HG03378 (cell line): ENCODE results near the gene RAD51B.

ENCODE experiments used
- ATAC-seq: cut with Tn5 transposase; IDR thresholded peaks from one replicate; pipeline ENCODE4 v1.9.1; 2021; ENCODE audit warnings: mild to moderate bottlenecking, moderate library complexity; ENCODE audit not compliant: unreplicated experiment

The RAD51B gene

GRCh38 chr14:68527329-68527851 is 707.8 kb downstream of the RAD51B start:
- ATAC-seq = no peak

DNA sequence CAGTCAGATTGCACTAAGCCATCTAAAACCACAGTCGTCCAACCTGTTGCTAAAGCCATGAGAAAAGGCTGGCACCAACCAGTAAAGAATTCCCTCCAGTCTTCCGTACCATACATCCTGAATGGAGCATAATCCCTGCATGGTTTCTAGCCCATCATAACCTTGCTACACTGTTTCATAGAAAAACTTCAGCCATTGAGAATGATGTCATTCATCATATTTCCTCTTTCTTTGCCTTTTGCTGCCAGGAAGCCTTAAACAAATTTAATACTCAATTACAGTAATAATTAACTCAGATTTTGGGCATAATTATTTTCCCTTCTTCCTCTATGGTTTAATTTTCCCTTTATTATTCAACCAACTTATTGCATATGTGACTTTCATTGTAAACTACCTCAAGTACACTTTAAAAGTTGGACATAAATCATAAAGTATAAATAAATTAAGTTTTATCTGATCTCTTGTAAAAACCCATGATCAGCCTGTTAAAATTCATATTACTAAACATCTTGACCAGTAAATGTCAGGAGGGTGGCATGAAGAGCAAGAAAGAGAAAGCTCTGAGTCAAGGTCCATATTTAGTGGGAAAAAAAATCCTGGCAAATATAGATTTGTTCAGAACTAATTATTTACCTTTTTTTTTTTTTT is 708.6 kb downstream of the RAD51B start:
- ATAC-seq = no peak

- ATAC-seq = no peak
These were observed 710.9 kb downstream of the RAD51B start for GRCh38 chr14:68530443-68530842.

GRCh38 chr14:68532496-68532895 is 712.9 kb downstream of the RAD51B start:
- ATAC-seq = no peak

DNA sequence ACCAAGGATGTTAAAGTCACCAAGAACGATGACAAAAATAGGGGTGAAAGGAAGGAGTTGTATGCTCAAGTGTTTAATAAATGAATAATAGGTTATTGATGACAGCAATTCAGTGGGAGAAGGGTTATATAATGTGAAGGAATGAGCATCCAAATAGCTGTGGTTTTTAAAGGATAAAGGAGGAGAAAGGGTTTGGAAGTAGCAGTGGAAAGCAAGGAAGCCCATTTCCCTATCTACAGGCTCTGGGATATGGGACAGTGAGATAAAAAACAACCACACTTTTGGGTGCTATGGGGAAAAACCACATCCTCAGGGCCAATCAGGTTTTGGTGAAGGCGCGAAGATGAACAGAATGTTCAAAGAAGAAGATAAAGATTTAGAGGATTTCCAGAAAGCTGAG is 714.7 kb downstream of the RAD51B start:
- ATAC-seq = no peak

- no peak for ATAC-seq
These were observed 715.9 kb downstream of the RAD51B start for GRCh38 chr14:68535404-68536017.

GRCh38 chr14:68536018-68536410 is 716.4 kb downstream of the RAD51B start:
- ATAC-seq = no peak

DNA sequence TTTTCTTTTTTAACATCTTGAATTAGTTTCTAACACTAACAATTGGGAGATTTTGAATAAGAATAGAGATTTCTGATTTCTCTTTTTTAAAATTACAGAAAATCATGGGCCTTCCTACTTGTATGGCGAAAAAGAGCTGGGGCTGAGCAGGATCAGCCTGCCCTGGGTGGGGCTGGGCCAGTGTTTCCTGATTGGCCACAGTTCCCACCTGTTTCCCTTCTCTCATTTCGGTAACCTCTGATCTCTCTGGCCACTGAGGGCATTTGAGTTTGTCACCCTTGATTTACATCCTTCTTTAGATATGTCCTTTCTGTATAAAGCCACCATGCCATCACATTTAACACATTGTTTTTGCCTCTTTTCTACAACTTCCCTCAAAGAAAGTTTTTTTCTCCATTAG is 719.1 kb downstream of the RAD51B start:
- no peak for ATAC-seq

DNA sequence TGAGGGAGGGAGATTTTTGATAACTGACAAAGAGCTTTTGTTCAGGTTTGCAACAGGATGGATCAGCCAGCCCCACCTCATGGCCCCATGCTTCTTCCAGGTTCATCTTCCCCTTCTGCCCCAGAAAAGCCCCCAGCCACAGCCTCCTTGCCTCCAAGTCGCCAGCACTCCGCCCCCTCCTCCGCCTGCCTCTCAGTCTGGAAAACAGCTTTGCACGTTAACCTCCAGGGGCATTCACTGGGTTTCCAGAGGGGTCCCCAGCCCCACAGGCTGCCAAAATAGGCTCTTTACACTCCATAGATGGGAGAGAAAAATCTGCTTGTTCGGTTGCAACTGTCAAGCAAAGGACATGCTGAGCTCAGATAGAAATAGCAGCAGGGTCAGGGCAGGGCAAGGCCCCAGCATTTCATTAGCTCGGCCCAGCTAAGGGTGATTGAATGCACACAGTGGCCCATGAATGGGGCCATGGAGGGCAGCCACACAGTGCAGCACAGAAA is 719.7 kb downstream of the RAD51B start:
- no peak for ATAC-seq

DNA sequence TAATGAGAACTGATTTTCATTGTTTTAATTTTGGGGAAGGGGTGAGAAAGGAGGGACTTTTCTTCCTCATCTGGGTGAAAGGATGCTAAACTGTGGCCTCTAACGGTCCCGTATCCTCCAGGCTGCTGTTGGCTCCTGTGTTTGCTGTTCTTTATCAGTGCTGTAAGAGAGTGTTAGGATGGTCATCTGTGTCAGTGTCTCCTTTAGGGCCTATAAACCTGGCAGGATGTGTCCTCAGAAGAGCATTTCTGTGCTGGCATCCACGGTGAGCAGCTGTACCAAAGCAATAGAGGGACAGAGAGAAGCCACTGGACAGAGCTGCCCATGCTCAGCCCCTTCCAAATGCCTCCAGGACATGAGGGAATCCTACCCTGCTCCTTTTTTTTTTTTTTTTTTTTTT is 720.2 kb downstream of the RAD51B start:
- no peak for ATAC-seq

GRCh38 chr14:68541178-68541896 is 721.8 kb downstream of the RAD51B start:
- ATAC-seq = no peak

GRCh38 chr14:68542346-68542745 is 722.8 kb downstream of the RAD51B start:
- ATAC-seq = no peak

DNA sequence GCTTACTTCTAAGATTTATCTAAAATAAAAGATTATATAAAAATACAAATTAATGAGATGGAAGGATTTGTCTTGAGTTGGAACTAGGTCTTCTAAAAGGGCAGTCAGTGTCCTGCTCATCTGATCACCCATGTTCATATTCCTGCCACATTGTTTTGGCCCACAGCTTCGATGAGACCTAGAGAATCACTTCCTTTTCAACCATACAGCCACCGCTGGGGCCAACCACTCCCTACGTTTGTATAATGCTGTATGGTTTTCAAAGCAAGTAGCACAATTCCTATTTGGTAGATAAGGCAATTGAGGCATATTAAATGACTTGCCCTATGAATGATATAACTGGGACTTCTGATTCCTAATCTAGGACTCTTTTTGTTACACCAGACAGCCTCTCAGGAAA is 723.9 kb downstream of the RAD51B start:
- no peak for ATAC-seq

- no peak for ATAC-seq
These were observed 724.7 kb downstream of the RAD51B start for GRCh38 chr14:68544081-68544892.

DNA sequence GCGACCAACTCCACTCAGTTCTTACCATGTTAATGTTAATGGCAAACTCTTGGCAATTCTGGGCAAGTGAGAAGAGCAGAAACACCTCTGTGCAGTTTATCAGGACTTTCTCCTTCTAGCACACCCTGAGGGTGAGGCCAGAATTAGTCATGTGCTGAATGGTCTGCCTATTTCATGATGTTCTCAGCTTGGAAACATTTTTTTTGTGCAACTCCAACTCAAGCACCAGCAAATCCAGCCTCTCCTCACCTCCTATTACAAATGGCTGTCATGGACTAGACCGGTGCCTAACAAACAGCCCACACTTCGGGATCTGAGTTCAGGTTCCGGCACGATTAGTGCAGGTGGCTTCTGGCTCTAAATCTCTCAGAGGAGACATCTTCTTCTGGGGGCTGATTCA is 727.3 kb downstream of the RAD51B start:
- ATAC-seq = no peak

DNA sequence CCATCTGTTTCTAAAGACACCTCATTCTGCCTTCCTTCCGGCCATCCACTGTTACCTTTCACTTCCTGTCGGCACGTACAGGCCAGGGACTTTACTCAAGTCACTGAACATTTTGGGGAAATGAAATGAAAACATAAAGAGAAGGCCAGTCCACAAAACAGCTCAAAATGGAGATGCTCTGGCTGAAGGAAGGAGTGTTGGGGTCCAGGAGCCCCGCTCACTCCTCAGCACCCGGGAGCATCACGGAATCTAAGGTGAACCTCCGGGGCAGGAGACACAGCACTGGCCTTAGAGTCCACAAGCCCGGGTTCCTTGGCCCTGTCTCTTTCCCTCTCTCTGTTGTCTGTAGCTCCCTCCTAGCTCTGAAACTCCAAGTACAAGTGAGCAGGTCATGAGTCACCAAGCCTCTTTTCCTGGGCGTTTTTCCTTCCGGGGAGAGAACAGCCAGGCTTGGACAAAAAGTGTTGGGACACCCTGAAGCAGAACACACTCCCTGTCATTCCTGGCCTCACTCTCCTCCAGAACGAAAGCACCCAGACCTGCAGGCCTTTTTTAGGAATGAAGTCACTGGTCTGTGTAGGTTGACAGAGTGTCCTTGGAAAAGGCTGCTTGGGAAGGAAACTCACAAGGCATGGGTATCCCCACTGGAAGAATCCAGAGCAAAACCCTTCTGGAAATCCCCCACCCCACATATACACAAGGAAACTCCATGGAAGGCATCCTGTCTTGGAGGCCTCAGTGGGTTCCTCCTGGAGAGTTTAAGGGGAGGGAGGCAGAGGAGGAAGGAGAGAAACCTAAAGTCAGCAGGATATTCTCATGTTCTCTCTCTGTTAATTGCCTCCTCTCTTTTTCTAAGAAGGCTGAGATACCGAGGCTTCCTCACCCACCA is 728.0 kb downstream of the RAD51B start:
- ATAC-seq = no peak

DNA sequence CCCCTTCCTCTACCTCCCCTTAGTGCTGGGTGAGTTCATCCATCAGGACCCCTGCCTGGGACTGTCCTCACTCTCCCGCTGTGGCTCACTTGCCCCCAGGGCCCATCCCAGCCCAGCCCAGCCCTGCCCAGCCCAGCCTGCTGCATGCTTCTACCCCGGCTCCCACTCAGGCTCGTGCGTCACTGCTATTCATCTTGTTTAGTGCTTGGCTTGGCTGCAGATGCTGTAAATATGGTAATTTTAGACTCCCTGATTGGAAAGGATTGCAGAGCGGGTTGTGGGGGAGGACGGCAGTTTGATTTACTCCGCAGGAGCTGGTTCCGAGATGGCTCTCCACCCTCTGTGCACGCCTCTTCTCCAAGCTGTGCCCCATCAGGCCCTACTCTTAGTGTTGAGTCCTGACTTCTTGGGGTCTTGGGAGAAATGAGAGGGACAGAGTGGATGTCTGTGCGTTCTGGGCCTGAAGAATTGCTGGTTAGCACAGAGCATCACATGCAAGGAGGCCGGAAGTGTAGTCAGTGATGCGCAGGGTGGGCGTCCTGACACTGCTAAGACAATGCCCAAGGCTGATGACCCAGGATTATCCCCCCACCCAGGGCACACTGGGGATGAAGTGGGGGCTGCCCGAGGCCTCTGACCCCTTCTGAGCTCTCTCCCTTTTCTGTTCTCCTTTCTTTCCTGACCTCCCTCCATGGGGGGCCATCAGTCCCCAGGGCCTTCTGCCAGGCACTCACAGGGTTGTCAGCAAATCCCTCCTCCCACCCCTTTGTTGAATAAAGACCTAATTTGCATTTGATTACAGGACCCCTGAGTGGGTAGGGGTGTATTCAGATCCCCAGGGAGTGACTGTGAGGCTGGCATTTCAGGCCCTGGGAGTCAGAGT is 728.9 kb downstream of the RAD51B start:
- ATAC-seq = no peak

- ATAC-seq = no peak
These were observed 730.7 kb downstream of the RAD51B start for GRCh38 chr14:68550338-68550715.

GRCh38 chr14:68551045-68551683 is 731.6 kb downstream of the RAD51B start:
- ATAC-seq = no peak
